GM18508 (cell line): ENCODE results near the gene PSMC3.

Experiments used
- ATAC-seq: cut with Tn5 transposase; IDR thresholded peaks from one replicate; pipeline ENCODE4 v1.9.1; 2021; ENCODE audit warnings: moderate number of reproducible peaks; ENCODE audit not compliant: insufficient read depth, unreplicated experiment

PSMC3 gene

GRCh38 chr11:47426062-47426956, at the start of gene PSMC3:
Gene PSMC3, minus strand, starts transcription at chr11:47426439. Its CDS starts 160 bp downstream, at chr11:47426279.
- ATAC-seq, result peak; percentile 52

GRCh38 chr11:47470671-47471070, 44.4 kb upstream of the PSMC3 start:
- ATAC-seq, result no peak

- ATAC-seq, result no peak
Observed at GRCh38 chr11:47469361-47470179, 43.3 kb upstream of the PSMC3 start.

GRCh38 chr11:47468598-47469214, 42.5 kb upstream of the PSMC3 start:
- no peak for ATAC-seq

- no peak for ATAC-seq
Observed at GRCh38 chr11:47467357-47467756, 41.1 kb upstream of the PSMC3 start.

GRCh38 chr11:47466701-47467250, 40.5 kb upstream of the PSMC3 start:
- no peak for ATAC-seq

GRCh38 chr11:47466201-47466600, 40.0 kb upstream of the PSMC3 start:
- no peak for ATAC-seq

GRCh38 chr11:47464483-47464882, 38.2 kb upstream of the PSMC3 start:
- ATAC-seq, result no peak

GRCh38 chr11:47461876-47462275, 35.6 kb upstream of the PSMC3 start:
- ATAC-seq, result no peak

GRCh38 chr11:47460571-47461235, 34.5 kb upstream of the PSMC3 start:
- ATAC-seq, result no peak

GRCh38 chr11:47454258-47454671, 28.0 kb upstream of the PSMC3 start:
- ATAC-seq, result peak; percentile 61

GRCh38 chr11:47453365-47453764, 27.1 kb upstream of the PSMC3 start:
- no peak for ATAC-seq

GRCh38 chr11:47451990-47452389, 25.8 kb upstream of the PSMC3 start:
- ATAC-seq, result no peak

GRCh38 chr11:47451436-47451835, 25.2 kb upstream of the PSMC3 start:
- ATAC-seq, result no peak

- no peak for ATAC-seq
Observed at GRCh38 chr11:47449541-47449940, 23.3 kb upstream of the PSMC3 start.

- ATAC-seq, result no peak
Observed at GRCh38 chr11:47448566-47449427, 22.6 kb upstream of the PSMC3 start, which contains the start of gene RAPSN. Gene RAPSN, minus strand, starts transcription at chr11:47449136. Its CDS starts 172 bp downstream, at chr11:47448964.

GRCh38 chr11:47447906-47448305, 21.7 kb upstream of the PSMC3 start:
- no peak for ATAC-seq

- no peak for ATAC-seq
Observed at GRCh38 chr11:47446833-47447232, 20.6 kb upstream of the PSMC3 start.

GRCh38 chr11:47445840-47446239, 19.6 kb upstream of the PSMC3 start:
- no peak for ATAC-seq
